Retina (tissue), 1 donor: ENCODE data around the gene NXPH4.

Source experiments
- DNase-seq: peaks from one replicate; pipeline ENCODE4 v3.0.0-alpha.2; 2016

NXPH4 gene

DNA sequence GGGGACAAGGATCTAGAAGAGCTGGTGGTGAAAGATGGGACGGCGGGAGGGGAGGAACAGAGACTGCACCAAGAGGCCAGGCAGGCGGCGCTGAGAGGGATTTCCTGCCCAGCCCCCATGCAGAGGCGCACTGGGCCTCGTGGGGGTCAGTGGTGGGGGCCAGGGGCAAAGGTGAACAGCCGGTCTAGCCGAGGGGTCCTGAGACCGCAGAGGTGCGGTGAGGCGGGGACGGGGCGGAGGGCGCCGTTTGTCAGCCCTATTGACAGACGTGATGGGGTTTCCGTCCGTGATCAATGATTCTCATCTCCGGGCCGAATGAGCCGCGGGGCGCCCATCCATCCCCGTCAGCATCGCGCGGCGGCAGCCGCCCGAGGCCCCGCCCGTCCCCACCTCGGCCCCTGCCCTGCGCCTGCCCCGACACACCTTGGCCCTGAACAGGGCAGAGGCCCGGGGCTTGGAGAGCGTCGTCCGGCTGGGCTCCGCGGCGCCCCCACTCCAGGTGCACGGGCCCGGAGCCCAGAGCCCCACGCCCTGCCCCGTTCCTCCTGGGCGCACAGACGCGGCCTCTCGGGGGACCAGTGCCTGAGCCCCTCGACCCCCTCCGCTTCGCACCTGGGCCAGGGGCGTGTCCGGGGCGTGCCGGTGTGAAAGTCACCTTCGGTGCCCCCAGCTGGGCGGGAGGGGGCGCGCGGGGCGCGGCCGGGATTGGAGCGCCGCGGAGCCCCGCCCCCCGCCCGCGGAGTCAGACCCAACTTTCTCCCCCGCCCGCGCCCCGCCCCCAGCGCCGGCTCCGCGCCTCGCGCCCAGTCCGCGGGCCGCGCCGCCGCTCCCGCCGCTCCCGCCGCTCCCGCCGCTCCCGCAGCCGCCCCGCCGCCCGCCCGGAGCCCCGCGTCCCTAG, at the start of gene NXPH4:
NXPH4 (plus strand) TSS at position 781 of the 898 bp plus-strand sequence. CDS start 176 bp downstream, outside the sequence.
- DNase-seq = peak; percentile 43

DNA sequence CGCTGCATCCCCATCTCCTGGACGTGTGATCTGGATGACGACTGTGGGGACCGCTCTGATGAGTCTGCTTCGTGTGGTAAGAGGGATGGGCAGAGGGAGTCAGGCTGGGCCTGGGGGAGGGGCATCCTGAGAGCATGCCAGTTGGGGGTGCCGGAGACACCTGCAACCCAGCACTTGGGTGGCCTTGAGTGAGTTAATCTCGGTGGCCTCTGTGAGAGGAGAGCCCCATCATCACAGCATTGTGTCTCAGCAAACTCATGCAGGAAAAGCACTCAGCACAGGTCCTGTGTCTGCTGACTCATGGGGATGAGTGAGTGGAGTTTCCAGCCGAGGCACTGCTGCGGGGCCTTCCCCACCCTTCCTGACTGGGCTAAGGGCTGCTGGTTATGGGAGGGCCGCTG, 49.6 kb upstream of the NXPH4 start:
- DNase-seq = no peak

DNA sequence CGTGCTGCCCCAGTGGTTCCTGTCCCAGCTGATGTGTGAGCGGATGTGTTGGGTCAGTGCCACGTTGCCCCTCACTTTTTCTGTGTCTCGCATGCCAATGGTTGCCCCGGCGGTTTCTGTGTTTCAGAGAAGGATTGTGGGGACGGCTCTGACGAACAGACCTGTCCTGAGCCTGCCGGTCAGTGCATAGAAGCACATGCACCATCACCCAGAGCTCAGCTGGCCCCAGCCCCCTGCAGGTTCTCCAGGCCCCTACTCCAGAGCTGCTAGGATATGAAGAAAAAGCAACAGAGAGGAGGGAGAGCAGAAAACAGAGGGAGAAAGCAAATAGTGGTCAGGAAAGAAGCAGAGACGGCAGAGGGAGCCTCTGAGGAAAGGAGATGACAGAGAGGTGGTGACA, 48.5 kb upstream of the NXPH4 start:
- no peak for DNase-seq

DNA sequence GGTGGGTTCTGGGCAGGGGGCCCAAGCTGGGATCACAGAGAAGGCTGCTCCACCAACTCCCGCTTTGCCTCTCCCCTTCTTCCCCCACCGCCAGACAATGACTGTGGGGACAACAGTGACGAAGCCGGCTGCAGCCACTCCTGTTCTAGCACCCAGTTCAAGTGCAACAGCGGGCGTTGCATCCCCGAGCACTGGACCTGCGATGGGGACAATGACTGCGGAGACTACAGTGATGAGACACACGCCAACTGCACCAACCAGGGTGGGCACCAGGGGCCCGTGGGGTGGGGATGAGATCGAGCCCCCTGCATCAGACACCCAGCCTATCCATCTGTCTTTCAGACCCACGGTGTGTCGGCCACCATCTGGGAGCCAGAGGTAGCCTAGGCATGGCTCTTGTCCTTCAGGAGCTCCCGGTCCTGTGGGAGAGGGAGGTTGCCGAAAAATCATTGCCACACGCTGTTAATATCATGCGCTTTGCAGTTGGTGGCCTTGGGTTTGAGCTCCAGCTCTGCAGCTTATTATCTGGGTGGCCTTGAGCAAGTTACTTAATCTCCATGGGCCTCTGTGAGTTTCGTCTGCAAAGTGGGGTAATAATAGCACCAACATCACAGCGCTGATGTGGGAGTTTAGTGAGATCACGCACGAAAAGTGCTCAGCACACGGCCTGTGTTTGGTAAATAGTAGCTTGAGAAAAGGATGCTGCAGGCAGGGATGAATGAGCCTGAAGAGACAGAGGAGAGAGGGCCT, 47.4 kb upstream of the NXPH4 start:
- DNase-seq = no peak

DNA sequence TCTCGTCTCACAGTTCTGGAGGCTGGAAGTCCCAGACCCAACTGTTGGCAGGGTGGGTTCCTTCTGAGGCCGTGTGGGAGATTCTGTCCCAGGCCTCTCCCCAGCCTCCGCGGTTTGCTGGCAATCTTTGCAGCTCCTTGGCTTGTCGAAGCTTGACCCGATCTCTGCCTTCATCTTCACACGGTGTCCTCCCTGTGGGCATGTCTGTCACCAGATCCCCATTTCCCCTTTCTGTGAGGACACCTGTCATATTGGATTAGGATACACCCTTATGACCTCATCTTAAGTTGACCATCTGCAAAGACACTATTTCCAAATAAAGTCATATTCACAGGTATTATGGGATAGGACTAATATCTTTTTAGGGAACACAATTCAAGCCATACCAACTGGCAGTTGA, 46.6 kb upstream of the NXPH4 start:
- DNase-seq = no peak

DNA sequence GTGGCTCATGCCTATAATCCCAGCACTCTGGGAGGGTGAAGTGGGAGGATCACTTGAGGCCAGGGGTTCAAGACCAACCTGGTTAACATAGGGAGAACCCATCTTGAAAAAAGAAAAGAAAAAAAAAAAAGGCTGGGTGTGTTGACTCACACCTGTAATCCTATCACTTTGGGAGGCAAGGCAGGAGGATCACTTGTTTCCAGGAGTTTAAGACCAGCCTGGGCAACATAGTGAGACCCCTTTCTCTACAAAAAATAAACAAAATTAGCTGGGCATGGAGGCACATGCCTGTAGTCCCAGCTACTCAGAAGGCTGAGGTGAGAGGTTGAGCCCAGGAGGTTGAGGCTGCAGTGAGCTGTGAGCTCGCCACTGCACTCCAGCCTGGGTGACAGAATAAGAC, 46.2 kb upstream of the NXPH4 start:
- no peak for DNase-seq

DNA sequence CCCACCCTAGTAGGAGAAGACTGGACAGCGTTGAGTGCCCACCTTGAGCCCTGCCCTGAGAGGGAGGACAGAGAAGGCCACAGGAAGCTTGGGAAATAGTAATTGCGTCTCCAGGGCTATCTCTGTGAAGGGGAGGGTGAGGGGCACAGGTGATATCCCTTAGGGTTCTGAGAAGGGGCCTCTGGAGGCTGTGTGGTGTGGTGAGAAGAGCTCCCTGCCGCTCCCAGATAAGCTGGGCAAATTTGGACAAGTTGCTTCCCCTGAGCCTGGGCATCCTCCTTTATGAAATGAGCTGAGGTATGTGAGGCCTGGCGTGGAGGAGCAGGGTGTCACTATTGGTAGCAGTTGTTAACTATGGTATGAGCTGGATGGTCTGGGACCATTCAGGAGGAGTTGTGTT, 45.7 kb upstream of the NXPH4 start:
- DNase-seq = no peak

DNA sequence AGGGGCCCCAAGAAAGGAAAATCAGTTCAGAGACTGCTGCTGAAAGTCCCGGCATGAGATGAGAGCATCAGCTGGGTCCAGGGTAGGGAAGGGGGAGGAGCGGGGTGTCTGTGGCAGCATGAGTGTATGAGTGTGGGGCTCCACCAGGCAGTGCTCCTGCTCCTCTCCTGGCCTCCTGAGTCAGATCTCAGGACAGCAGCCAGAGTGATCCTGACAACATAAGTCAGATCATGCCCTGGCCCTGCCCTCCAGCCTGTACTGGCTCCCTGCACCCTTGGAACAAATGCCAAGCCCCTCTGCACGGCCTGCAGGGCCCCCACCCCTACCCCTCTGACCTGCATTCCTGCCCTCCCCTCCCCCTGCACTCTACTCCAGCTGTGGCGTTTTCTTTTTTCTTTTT, 44.9 kb upstream of the NXPH4 start:
- DNase-seq = peak; percentile 13

DNA sequence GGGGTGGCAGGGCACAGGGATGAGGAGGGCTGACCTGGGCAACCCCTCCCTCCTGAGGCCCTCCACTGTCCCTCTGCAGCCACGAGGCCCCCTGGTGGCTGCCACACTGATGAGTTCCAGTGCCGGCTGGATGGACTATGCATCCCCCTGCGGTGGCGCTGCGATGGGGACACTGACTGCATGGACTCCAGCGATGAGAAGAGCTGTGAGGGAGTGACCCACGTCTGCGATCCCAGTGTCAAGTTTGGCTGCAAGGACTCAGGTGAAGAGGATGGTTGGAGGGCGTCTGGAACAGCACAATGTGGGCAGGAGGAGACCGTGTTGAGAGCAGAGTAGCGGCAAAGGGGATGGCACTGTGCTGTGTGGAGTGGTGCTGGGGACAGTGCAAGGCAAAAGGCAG, 43.5 kb upstream of the NXPH4 start:
- peak; percentile 21 for DNase-seq

DNA sequence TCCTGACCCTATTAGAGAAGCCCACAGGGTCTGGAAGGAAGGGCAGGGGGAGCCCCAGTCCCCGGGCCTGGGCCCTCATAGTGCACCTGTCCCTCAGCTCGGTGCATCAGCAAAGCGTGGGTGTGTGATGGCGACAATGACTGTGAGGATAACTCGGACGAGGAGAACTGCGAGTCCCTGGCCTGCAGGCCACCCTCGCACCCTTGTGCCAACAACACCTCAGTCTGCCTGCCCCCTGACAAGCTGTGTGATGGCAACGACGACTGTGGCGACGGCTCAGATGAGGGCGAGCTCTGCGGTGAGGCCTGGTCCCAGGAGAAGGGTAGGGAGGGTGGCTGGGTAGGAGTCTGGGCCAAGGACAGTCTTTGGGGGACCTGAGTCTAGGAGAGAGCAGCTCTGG, 42.9 kb upstream of the NXPH4 start:
- DNase-seq = no peak

DNA sequence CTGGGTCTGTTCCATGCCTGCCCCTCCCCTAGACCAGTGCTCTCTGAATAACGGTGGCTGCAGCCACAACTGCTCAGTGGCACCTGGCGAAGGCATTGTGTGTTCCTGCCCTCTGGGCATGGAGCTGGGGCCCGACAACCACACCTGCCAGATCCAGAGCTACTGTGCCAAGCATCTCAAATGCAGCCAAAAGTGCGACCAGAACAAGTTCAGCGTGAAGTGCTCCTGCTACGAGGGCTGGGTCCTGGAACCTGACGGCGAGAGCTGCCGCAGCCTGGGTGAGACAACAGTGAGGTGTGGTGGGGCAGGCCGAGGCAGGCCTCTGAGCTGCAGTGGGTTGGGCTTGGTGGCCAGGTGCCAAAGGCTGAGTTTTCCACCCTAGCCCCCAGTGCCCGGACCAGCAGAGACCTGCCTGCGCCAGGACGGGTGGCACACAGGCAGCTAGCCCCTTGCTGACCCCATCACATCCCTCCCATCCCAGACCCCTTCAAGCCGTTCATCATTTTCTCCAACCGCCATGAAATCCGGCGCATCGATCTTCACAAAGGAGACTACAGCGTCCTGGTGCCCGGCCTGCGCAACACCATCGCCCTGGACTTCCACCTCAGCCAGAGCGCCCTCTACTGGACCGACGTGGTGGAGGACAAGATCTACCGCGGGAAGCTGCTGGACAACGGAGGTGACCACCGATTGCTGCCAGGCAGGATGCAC, 41.0 kb upstream of the NXPH4 start:
- DNase-seq = peak; percentile 76

DNA sequence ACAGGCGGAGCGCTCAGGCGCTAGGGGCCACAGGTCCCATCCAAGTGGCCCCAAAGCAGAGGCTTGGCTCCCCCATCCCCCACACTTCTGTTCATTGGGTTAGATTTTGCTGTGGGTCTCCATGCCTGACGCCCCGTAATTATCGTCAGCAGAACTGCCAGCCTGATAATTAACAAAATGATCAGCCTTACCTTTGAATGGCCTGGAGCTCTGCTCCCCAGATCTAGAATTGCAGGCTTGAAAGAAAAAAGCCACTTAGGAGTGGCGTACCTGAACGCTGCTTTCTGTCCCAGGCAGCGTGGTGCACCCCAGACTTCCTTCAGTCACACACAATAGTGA, 40.5 kb upstream of the NXPH4 start:
- no peak for DNase-seq

DNA sequence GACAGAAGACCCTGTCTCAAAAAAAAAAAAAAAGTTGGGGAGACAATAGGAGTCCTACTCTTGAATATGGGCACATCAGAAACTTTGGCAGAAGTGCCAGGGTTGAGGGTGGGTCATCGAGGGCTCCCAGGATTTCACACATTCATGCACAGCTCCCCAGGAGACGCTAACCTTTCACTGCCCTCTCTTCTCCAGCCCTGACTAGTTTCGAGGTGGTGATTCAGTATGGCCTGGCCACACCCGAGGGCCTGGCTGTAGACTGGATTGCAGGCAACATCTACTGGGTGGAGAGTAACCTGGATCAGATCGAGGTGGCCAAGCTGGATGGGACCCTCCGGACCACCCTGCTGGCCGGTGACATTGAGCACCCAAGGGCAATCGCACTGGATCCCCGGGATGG, 39.7 kb upstream of the NXPH4 start:
- DNase-seq = no peak

DNA sequence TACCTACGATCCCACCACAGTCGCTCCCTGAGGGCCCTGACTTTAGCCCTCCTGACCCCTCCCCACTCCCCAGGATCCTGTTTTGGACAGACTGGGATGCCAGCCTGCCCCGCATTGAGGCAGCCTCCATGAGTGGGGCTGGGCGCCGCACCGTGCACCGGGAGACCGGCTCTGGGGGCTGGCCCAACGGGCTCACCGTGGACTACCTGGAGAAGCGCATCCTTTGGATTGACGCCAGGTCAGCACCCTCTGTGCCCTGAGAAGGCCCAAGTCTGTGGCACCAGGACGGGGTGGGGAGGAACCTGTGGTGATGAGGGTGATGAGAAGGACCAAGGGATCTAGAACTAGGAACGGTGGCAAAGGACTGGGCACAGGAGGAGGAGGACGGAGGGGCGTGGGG, 39.2 kb upstream of the NXPH4 start:
- no peak for DNase-seq

DNA sequence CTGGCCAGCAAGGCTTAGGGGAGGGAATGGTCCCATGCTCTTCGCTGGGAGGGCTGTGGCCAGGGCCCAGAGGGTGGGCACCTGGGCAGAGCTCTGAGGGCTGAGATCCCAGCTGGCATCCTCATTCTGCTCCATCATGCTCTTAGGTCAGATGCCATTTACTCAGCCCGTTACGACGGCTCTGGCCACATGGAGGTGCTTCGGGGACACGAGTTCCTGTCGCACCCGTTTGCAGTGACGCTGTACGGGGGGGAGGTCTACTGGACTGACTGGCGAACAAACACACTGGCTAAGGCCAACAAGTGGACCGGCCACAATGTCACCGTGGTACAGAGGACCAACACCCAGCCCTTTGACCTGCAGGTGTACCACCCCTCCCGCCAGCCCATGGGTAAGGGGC, 38.4 kb upstream of the NXPH4 start:
- no peak for DNase-seq

DNA sequence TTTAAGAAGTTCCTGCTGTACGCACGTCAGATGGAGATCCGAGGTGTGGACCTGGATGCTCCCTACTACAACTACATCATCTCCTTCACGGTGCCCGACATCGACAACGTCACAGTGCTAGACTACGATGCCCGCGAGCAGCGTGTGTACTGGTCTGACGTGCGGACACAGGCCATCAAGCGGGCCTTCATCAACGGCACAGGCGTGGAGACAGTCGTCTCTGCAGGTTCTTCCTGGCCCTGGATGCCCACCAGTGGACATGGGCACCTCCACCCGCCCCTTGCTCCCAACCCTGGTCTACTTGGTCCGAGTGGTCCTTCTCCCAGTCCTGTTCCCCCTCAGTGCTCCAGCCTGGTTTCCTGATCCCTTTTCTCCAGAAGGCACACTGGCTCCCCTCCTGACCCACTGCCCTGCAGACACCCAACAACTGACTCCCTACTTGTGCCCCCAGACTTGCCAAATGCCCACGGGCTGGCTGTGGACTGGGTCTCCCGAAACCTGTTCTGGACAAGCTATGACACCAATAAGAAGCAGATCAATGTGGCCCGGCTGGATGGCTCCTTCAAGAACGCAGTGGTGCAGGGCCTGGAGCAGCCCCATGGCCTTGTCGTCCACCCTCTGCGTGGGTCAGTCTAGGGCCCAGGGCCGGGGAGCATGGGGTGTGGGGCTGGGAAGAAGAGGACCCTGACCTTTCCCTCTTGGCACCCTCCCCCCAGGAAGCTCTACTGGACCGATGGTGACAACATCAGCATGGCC, 37.1 kb upstream of the NXPH4 start:
- no peak for DNase-seq

DNA sequence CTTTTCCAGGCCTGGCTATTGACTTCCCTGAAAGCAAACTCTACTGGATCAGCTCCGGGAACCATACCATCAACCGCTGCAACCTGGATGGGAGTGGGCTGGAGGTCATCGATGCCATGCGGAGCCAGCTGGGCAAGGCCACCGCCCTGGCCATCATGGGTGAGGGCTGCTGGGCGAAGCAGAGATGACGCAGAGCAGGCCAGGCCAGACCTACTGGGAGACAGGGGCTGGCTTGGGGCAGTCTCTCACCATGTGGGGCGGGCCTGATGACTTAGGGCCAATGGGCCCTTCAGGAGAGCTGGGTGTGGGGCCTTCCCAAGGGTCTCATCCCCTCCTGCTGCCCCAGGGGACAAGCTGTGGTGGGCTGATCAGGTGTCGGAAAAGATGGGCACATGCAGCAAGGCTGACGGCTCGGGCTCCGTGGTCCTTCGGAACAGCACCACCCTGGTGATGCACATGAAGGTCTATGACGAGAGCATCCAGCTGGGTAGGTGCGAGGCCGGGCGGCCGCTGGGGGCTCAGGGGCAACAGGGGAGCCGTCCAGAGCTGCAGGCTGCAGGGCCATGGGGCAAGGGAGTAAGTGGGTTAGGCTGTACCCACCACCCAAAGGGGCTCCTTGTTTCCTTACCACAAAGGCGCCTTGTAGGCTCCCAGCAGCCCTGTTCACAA, 36.1 kb upstream of the NXPH4 start:
- DNase-seq = no peak

DNA sequence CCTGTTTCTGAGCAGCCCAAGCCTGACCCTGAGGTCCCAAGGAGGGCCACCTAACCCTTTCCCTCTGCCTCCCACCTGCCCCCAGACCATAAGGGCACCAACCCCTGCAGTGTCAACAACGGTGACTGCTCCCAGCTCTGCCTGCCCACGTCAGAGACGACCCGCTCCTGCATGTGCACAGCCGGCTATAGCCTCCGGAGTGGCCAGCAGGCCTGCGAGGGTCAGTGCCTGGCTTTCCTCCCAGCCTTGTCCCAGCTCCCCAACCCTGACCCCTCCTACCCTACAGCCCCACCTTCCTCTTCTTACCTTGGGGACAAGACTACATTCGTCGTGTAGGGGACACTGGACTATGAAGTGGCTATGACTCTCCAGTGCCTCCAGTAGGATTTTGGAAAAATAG, 35.5 kb upstream of the NXPH4 start:
- no peak for DNase-seq

DNA sequence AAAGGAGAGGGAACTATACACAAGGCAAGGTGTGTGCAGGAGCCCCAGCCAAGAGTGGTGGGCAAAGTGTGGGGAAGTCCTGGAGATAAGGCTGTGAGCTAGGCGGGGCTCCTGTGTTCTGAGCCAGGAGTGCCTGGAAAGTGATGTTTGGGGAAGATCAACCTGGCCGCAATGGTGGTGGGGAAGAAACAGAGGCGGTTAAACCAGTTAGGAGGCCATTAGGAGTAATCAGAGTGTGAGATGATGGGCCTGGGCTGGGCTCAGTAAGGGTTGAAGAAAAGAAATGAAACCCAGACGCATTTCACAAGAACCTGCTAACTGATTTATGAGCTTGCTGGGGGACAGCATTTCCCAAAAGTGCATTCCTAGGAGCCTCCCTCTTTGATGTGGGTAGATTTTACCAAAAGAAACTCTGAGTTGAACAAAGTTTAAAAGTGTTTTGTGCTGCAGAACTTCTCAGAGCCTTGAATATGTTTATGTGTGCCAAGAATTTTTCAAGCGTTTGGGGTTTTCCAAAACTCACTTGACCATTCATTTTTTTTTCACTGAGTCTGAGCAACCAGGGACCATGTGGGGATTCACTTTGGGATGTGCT, 34.9 kb upstream of the NXPH4 start:
- DNase-seq = no peak

DNA sequence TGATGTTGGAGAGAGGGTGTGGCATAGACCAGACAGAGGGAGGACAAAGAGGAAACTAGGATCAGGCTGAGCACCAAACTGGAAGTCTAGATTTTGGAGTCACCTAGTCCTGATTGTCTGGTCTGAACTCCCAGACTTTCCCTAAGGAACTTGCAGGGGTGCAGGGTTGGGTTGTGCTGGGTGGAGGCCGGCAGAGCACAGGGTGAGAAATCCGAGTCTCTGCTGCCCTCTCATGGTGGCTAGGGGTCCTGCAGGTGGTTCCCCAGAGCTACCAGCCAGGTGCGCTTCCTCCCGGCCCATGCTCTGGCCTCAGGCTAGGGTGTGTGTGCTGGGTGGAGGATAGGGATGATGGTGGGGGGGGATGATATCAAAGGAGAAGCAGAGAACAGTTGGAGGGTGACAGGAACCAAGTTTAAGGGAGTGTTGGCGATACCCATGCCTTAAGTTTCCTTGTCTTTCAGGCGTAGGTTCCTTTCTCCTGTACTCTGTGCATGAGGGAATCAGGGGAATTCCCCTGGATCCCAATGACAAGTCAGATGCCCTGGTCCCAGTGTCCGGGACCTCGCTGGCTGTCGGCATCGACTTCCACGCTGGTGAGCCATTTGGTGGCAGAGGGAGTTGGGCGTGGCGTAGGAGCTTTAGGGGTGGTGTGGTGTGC, 33.5 kb upstream of the NXPH4 start:
- DNase-seq = peak; percentile 84

DNA sequence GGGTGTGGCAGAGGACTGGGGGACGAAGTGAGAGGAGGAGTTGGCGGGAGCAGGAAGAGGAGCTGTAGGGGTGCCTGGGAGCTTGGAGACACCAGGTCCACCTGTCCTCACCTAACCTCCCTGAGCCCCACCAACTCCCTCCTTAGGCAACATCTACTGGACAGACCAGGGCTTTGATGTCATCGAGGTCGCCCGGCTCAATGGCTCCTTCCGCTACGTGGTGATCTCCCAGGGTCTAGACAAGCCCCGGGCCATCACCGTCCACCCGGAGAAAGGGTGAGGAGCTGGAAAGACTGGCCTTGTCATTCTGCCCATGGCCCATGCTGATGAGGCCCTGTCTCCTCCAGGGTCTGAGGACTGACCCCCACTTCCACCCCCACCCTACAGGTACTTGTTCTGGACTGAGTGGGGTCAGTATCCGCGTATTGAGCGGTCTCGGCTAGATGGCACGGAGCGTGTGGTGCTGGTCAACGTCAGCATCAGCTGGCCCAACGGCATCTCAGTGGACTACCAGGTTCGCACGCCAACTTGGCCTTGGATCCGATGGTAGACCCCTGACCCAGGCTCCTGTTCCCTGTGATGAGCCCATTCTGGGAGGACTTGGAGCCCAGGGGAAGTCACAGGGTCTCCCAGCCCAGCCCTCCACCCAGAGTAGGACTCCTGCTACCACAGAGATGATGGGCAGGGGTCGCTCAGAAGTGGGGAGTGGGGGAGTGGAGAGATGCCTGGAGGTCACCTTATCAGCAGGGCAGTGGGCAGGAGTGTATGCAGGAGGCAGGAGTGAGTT, 32.5 kb upstream of the NXPH4 start:
- no peak for DNase-seq
